Smooth muscle cell (in vitro differentiated cells): ENCODE measurements around the gene GRID1. TPM values are rescaled to one million over a fixed set of nuclear protein-coding genes. Genes with fewer than 3 reads are reported as not detected.

ENCODE experiments used
- DNase-seq: peaks from one replicate; lab custom pipeline; 2025; ENCODE audit not compliant: unreplicated experiment; lab: John Stamatoyannopoulos, UW
- H2AFZ ChIP-seq: fragments of 200-600 bp; sonication (generic); 2 replicates; pipeline ENCODE4 v1.6.0; 2016; ENCODE audit warnings: antibody characterized with exemption, low read depth, mild to moderate bottlenecking
- H3F3A ChIP-seq: fragments of 200-600 bp; sonication (generic); 2 replicates; pipeline ENCODE4 v1.6.0; 2017; ENCODE audit warnings: antibody characterized with exemption, low read depth
- H3K27ac ChIP-seq: fragments of 200-600 bp; sonication (generic); 2 replicates; pipeline ENCODE4 v1.5.1; 2016; ENCODE audit warnings: low read depth, mild to moderate bottlenecking
- H3K27me3 ChIP-seq: fragments of 200-600 bp; sonication (generic); 2 replicates; pipeline ENCODE4 v1.6.1; 2016; ENCODE audit warnings: low read depth, mild to moderate bottlenecking
- H3K36me3 ChIP-seq: fragments of 200-600 bp; sonication (generic); 2 replicates; pipeline ENCODE4 v1.5.1; 2016; ENCODE audit warnings: low read depth
- H3K4me1 ChIP-seq: fragments of 200-600 bp; sonication (generic); 2 replicates; pipeline ENCODE4 v1.5.1; 2016; ENCODE audit warnings: low read depth
- H3K4me2 ChIP-seq: fragments of 200-600 bp; sonication (generic); 2 replicates; pipeline ENCODE4 v1.6.0; 2016; ENCODE audit warnings: mild to moderate bottlenecking
- H3K4me3 ChIP-seq: fragments of 200-600 bp; sonication (generic); 2 replicates; pipeline ENCODE4 v1.5.1; 2016; ENCODE audit warnings: mild to moderate bottlenecking
- H3K79me2 ChIP-seq: fragments of 200-600 bp; sonication (generic); 2 replicates; pipeline ENCODE4 v1.6.0; 2016; ENCODE audit warnings: low read depth, mild to moderate bottlenecking
- H3K9ac ChIP-seq: fragments of 200-600 bp; sonication (generic); 2 replicates; pipeline ENCODE4 v1.6.0; 2016; ENCODE audit warnings: low read depth
- H3K9me3 ChIP-seq: fragments of 200-600 bp; sonication (generic); replicated peaks from 2 replicates; pipeline ENCODE4 v1.5.1; 2016; ENCODE audit warnings: low read depth
- H4K20me1 ChIP-seq: fragments of 200-600 bp; sonication (generic); 2 replicates; pipeline ENCODE4 v1.6.0; 2016; ENCODE audit warnings: low read depth
- CTCF ChIP-seq: fragments of 200-600 bp; sonication (generic); IDR thresholded peaks from 2 replicates; pipeline ENCODE4 v1.5.1; 2017; ENCODE audit warnings: borderline replicate concordance, mild to moderate bottlenecking, antibody characterized with exemption; ENCODE audit not compliant: insufficient read depth, poor library complexity, severe bottlenecking
- WGBS: methylation state at CpG from one replicate; pipeline ENCODE4 v1.1.7; 2016; ENCODE audit warnings: low lambda C conversion rate; 5-methylcytosine and 5-hydroxymethylcytosine counted together
- polyA plus RNA-seq: library from polyadenylated mRNA; unstranded; fragments of >200 nt; fragmentation: Nextera tagmentation; extraction: Ambion mirVana; gene quantifications from 2 replicates; pipeline ENCODE4 v1.2.1, GENCODE V29; 2016
- total RNA-seq: library from RNA; depleted of rRNA; stranded (reverse); fragments of >200 nt; gene quantifications from 2 replicates; pipeline ENCODE4 v1.2.3, GENCODE V29; 2014

GRID1 gene
- total and polyA plus RNA-seq, 2 experiments from 2014 or later = 4.4 to 7.4 TPM

- peaks cover 55% of the 10 kb centered on the region for H4K20me1 ChIP-seq
- WGBS = 68% methylated on average over 1 of the region's 1 CpG
- H3K36me3 ChIP-seq = no peaks in the 10 kb centered on the region
- H3K27me3 ChIP-seq = no peaks in the 10 kb centered on the region
- H2AFZ ChIP-seq = no peak overlapping the region
- TF ChIP-seq CTCF = no peak
- no peak overlapping the region for H3K27ac ChIP-seq
- H3K4me2 ChIP-seq = no peak overlapping the region
- H3K79me2 ChIP-seq = no peaks in the 10 kb centered on the region
- no peak overlapping the region for H3K4me3 ChIP-seq
- no peak for DNase-seq
- no peak overlapping the region for H3K9ac ChIP-seq
- no peaks in the 10 kb centered on the region for H3K4me1 ChIP-seq
- H3F3A ChIP-seq = no peaks in the 10 kb centered on the region
- H3K9me3 ChIP-seq = no peaks in the 10 kb centered on the region
These were observed 54.7 kb downstream of the GRID1 start for GRCh38 chr10:86311906-86312305.

DNA sequence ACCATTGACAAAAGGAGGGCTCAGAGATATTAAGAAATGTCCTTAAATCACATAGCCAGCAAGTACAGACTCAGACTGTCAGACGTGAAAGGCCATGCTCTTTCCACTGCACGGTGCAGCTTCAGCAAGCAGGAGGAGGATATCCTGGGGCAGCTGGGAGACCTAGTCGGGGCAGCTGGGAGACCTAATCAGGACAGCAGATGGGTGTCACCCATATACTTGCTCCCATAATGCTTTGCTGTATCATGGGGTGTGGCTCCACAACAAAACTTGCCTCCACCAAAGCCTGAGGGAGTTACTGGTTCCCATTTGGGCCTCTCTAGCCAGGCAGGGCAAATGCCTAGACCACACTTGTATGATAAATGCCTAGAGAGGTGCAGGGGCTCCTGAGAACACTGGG is 55.4 kb downstream of the GRID1 start:
- no peaks in the 10 kb centered on the region for H3F3A ChIP-seq
- H3K27ac ChIP-seq = no peak overlapping the region
- no peaks in the 10 kb centered on the region for H3K36me3 ChIP-seq
- peaks cover 53% of the 10 kb centered on the region for H4K20me1 ChIP-seq
- no peaks in the 10 kb centered on the region for H3K27me3 ChIP-seq
- no peaks in the 10 kb centered on the region for H3K79me2 ChIP-seq
- 85% methylated on average over 3 of the region's 3 CpGs for WGBS
- H2AFZ ChIP-seq = no peak overlapping the region
- no peak overlapping the region for H3K4me3 ChIP-seq
- no peaks in the 10 kb centered on the region for H3K4me1 ChIP-seq
- no peaks in the 10 kb centered on the region for H3K9me3 ChIP-seq
- TF ChIP-seq CTCF = no peak
- no peak for DNase-seq
- H3K4me2 ChIP-seq = no peak overlapping the region
- no peak overlapping the region for H3K9ac ChIP-seq

- H3K27ac ChIP-seq = no peak overlapping the region
- no peaks in the 10 kb centered on the region for H3K4me1 ChIP-seq
- no peak overlapping the region for H3K4me3 ChIP-seq
- no peaks in the 10 kb centered on the region for H3K79me2 ChIP-seq
- no peak for DNase-seq
- no peaks in the 10 kb centered on the region for H3K9me3 ChIP-seq
- H3K4me2 ChIP-seq = no peak overlapping the region
- WGBS = 64% methylated on average over 1 of the region's 1 CpG
- H2AFZ ChIP-seq = no peak overlapping the region
- H4K20me1 ChIP-seq = peaks cover 53% of the 10 kb centered on the region
- H3K36me3 ChIP-seq = no peaks in the 10 kb centered on the region
- H3K9ac ChIP-seq = no peak overlapping the region
- no peak for TF ChIP-seq CTCF
- H3F3A ChIP-seq = no peaks in the 10 kb centered on the region
- H3K27me3 ChIP-seq = no peaks in the 10 kb centered on the region
These were observed 55.9 kb downstream of the GRID1 start for GRCh38 chr10:86310702-86311101.

DNA sequence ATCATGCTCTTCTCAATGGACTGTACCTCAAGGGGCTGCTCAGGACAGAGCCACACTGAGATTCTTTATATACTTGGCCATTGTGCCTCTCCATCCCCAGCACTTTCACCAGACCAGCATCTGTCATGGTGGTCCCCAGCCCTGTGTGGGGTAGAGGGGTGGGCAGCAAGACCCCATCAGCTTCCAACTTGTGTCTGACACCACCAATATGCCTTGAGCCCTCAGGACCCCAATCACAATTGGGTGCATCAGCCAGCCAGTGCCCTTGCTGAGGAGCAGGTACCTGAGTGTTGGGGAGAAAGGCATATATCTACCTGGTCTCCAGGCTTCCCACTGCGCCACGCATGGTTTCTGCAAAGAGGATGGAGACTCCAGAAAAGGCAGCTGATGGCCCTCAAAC is 56.3 kb downstream of the GRID1 start:
- no peak for DNase-seq
- no peaks in the 10 kb centered on the region for H3F3A ChIP-seq
- WGBS = 88% methylated on average over 2 of the region's 2 CpGs
- no peaks in the 10 kb centered on the region for H3K4me1 ChIP-seq
- TF ChIP-seq CTCF = no peak
- H3K9me3 ChIP-seq = no peaks in the 10 kb centered on the region
- H2AFZ ChIP-seq = no peak overlapping the region
- H3K36me3 ChIP-seq = no peaks in the 10 kb centered on the region
- no peak overlapping the region for H3K9ac ChIP-seq
- no peak overlapping the region for H3K27ac ChIP-seq
- H3K4me2 ChIP-seq = no peak overlapping the region
- no peaks in the 10 kb centered on the region for H3K79me2 ChIP-seq
- H3K27me3 ChIP-seq = no peaks in the 10 kb centered on the region
- no peak overlapping the region for H3K4me3 ChIP-seq
- peaks cover 55% of the 10 kb centered on the region for H4K20me1 ChIP-seq
